Activated T-helper 1 cell treated with Interleukin-2 at 50 U/mL for 16 hours (primary cell): ENCODE data around the gene MRPS5.

Source experiments
- DNase-seq: peaks from one replicate; pipeline ENCODE4 v3.0.0-alpha.2; 2020; ENCODE audit warnings: low read depth

MRPS5 gene

DNA sequence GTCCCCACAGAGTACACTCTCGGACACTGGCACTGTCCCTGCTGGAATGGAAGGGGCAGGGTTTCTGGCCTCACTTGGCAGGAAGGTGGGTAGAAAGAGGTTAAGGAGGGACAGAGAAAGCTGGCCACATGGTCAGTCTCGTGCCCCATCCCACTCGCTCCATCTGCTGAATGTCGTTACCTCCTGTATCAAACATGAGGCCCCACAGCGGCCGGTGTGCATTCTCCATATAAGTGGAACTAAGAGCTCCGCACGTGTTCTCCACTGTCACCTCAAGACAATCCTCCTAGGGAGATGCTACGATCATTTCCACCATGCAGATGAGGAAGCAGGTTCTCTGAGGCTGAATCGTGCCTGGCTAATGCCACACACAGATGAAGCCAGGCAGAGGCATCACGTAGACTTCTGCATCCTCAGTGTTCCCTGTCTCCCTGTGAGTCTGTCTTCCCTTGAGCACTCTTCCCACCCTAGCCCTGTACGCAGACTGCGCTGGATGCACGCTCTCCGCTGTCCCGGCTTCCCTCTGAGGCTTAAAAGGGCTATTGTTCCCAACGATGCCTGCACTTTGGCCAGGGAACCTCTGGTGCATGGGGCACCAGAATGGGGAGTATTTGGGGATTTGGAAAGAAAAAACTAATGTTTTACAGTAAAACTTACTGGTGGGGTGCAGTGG is 61.0 kb downstream of the MRPS5 start:
- no peak for DNase-seq

DNA sequence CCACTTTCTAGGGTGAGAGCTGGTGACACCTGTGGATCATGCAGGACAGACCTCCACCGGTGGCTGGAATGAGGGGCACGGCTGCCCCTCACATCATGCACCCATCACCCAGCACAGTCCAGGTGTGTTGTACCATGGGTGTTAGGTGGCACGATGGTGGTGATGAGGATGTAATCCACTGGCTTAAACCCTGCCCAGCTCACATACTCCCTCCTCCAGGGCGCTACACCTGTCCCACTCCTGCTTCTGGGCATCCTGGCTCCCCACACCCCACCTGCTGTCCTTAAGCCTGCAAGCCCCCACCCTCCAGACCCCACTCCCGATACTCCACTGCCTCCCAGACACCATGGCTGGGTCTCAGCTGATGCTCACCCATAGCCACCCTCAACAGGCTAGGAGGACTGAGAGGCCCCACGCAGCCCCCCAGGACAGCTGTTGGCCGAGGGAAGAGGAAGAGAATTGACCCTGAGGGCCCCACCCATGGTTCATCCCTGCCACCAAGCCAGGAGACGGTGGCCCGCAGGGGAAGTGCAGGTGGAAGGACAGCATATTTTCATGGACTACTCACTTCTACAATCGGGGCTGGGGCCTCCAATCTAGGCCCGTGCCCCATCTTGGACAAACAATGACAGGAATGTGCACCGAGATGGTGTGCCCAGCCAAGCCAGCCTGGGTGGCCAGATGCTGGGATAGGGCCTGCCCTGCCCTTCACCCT is 61.8 kb downstream of the MRPS5 start:
- DNase-seq = no peak

DNA sequence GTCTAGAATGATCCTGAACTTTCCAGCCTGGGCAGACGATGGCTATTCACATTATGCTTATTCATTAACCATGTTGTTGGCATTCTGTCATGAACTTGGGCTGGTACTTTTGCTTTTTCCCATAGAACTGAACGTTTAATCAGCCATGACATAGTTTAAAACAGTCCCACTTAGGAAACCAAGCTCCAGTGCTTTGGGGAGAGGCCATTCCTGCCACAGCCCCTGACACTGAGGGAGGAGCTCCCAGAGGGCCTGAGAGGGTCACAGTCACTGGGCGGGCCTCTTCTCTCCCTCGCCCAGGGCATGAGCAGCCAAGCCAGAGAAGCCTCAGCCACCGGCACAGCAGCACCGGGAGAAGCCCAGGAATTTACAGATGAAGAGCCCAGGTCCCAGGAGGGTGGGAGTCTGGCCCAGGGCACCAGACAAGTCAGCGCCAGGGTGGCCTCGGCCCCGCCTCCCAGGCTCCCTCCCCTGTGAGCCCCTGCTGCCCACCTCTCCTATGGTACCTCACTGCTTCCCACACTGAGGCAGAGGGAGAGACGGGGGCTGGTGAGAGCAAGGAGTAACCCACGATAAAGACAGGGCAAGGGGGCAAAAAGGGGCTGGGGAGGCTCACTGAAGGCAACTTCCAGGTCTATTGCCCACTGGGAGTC is 62.5 kb downstream of the MRPS5 start:
- DNase-seq = no peak

DNA sequence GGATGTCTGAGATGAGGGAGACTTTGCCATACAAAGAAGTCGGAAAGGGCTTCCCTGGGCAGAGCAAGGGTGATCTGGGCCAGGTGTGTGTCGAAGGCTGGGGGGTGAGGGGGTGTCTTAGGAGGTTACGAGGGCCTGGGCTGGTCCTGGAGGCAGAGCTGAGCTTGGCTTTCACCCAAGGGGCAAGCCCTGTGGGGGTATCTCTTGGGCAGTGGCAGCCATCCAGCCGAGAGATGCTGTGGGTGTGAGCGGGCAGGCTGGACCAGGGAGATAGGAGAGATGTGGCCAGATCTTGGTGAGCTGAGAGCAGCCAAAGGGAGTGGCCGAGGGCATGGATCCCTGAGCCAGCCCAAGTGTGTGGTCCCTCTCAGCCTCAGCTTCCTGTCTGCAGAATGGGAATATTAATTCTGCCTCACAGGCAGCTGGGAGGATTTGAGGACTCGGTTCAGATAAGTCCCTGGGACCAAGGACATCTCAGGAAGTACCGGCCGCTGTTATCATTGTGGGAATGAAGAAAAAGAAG is 63.1 kb downstream of the MRPS5 start:
- no peak for DNase-seq

DNA sequence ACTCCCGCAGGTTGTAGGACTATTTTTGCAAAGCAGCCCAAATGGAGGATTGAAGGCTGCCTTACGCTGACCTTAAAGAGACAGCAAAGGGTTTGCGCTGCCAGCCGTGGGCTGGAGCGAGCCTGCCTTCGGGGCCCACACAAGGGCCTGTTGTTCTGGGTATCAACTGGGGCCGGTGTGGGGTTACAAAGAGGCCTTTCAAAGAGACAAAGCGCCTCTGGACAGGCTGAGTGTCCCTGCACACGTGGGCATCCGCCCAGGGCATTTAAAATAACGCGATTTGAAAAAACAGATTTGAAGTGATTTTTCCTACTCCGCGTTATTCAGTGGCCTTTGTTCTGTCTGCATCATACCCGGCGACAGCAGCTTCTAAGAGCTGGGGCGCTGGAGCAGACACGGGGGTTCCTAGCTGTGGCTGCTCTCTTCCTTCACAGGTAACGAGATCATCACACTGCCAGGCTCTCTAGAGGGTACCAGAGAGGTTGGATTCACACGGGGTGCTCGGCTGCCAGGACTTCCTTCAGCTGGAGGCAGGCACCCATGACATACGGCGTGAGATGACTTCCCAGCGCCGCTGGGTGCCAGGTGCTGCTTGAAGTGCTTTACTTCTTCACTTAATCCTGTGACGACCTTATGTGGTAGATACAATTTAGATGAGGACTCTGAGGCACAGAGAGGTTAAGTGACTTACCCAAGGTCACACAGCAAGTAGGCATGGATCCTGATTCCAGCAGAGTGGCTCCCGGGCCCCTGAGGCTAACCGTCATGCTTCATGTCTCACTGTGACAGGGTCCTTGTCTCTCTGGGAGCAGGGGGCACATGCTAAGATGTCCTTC is 63.9 kb downstream of the MRPS5 start:
- DNase-seq = no peak

DNA sequence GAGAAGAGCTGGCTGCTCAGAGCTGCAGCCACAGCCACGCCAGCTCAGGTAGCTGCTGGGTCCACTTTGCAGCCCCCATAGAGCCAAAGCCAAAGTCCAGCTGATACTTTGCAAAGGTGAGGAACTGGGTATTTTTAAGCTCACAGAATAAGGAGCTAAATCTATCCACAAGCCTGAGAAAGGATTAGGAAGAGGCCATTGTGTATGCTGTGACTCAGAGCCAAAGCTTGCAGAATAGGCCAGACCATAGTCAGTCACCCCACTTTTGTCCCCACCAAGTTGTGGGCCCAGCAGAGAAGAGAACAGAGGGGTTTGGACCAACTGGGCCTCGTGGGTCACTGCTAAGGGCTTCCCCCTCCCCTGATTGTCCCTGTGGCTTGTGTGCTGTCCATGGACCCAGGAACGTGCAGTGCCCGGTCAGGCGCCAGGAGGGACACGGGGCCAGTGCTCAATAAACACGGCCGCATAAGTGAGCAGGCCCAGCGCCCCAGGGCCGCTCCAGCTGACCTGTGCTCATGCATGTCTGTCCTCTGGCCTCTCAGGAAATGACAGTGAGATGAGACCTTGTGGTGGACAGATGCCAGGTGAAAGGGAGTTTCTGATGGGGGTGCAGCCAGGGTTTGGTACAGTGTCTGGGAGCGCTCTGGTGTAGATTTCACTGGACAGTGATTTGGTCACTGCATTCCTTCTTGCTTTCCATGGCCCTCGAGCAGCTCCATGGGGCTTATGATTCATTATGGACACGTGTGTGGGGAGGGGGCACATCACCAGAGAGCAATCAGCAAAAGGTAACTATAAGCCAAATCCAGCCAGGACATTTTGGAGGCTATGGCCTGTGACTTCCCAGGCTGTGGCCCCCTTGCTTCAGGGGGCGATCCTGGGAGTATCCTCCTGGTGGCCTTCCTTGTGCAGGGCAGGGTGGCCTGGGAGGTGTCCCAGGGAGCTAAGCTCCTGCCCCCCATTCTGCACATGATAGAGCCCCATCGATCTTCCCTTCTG is 64.8 kb downstream of the MRPS5 start:
- no peak for DNase-seq

DNA sequence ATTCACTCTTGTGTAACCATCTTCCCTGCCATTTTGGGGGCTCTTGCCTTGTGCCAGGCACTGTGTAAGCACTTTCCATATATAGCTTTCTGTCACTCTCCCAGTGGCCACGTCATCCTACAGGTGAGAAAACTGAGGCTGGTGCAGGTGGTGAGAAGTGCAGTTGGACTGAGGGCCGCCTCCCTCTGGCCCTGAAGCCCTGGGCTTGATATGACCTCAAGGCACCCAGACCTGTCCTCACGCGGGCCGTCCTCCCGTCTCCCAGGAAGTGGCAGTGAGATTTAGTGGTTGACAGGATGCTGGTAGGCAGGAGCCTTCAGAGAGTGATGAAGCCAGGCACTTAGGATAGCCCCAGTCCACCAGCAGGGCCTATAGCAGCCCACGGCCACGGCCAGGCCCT is 65.6 kb downstream of the MRPS5 start:
- DNase-seq = no peak

DNA sequence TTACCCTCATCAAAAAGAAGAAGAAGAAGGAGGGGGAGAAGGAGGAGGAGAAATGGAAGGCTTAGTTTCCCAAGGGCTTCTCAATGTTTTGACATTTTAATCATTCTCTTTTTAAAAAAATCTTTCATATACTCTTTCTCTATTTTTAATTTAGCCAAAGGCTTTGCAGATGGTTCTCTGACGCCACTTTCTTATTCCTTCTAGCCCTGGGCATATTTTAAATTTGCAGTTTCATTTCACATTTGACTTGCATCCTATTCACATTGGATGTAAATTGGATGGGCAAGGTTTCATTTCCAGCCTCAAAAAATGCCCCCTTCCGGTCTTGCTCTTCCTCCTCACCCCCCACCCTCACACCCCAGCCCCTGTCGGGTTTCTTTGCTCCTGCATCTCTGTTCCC is 66.3 kb downstream of the MRPS5 start:
- no peak for DNase-seq

DNA sequence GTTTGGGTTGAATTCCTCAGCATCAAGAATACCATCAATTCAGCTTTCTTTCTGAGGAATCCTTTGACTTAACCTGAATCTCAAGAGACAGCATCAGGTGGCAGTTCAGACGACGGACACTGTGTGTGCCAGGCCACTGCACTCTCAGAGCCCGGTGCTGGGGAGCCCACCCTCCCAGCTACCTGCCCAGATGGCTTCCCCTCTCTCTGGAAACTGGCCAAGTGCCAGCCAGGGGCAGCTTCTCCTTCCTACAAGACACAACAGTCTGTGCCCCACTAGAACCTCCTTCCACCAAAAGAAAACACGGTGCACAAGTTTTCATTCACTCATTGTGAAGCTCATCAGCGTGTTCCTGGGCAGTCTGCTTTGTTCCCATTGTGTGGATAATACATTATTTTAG is 67.6 kb downstream of the MRPS5 start:
- DNase-seq = no peak

DNA sequence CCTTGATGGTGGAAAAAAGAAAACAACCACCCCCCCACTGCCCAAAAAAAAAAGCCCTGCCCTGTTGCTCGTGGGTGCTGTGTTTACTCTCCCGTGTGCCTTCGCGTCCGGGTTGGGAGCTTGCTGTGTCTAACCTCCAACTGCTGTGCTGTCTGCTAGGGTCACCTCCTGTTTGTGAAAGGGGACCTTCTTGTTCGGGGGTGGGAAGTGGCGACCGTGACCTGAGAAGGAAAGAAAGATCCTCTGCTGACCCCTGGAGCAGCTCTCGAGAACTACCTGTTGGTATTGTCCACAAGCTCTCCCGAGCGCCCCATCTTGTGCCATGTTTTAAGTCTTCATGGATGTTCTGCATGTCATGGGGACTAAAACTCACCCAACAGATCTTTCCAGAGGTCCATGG is 68.1 kb downstream of the MRPS5 start:
- DNase-seq = no peak

DNA sequence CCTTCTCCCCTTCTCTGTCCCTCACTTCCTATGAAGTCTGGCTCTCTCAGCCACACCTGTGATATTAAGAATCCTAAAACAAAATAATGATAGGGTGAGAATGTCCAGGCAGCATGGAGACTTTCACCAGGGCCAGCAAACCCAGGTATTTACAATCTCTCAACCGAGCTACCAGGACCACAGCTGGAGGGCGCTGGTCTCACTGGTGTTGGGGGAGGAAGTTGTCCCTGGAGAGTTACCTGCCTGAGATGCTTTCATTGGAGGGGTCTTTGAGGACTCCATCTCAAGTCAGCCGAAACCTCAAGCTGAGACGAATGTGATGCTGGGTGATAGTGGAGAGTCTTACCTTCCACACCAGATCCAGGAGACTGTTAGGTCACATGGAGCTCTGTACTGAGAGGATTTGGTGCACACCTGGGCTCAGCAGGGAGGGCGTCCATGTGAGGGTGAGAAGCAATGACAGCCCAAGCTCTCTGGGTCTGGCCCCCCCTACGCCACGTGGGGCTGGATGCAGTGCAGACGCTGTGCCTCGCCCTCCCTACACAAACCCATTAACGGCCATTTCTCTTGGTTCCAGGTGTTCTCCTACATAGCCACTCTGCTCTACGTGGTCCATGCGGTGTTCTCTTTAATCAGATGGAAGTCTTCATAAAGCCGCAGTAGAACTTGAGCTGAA is 68.7 kb downstream of the MRPS5 start:
- no peak for DNase-seq

DNA sequence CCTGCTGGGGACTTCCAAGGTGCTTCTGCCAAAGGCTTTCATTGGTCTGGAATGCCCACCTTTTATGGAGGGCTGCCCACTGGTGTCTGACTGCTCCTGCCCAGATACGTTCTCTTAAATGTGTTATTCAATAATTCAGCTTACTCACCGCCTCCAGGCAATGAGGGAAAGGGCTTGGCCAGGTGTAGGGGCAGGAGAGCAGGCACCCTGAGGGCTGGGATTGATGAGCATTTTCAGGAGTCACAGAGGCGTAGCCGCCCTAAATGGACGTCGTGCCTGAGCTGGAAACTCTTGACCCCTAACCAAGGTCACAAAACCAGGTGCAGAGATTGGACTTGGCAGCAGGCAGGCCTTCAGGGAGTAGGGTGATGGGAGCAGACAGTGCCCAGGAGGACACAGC is 69.3 kb downstream of the MRPS5 start:
- no peak for DNase-seq

DNA sequence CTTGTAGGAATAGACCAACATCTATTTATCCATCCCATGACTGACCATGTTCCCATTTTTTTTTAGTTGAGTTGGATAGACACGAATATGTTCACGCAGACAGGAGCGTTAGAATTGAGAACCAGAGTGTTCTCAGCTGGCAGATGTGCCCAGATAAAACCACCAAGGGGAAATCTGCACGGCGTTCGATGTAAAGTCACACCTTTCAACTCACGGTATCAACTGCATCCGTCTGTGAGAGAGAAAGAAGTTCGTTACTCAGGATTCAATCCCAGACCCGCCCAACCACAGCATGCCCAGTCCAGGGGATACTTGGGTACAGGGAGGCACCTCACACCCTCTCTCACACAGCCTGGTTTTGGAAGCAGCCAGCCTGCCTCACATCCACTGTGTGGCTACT is 70.0 kb downstream of the MRPS5 start:
- DNase-seq = no peak

DNA sequence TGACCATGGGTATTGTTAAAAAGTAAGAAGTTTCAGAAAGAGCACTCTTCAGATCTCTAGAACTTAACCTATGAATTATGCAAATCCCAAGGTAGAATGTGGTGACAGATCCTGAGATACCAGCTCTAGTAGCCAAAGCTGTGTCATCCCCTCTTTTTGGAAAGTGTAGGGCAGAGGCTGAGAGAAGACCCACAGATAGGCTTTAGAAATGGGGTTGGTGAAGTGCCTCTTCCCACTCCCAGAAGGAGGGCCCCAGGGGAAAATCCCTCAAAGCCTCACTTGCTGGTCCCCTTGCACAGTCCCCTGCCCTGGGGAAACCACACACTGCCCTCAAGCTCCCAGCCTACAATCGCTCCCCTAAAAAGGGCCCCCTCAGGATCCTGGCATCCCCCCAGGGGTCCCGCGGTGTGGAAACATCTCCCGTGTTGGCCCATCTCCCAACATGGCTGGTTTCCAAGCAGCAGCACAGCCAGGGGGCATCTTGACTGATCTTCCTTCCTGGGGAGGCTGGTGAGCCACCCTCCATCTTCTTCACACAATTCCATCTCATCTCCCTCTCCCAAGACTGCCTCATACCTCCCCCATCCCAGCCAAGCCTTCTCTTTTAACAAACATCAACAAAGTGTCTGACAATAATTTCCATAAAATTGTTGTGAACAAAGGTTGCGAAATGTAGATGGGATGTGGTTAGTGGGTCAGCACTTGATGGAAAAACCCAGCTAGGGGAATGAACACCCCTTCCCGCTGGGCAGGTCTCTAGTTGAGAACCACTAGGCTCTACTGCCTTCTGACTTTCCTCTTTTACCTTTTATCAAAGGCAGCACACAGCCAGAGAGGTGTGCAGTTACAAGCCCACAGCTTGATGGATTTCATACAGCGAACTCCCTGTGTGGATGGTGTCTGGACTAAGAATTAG is 71.0 kb downstream of the MRPS5 start:
- no peak for DNase-seq

DNA sequence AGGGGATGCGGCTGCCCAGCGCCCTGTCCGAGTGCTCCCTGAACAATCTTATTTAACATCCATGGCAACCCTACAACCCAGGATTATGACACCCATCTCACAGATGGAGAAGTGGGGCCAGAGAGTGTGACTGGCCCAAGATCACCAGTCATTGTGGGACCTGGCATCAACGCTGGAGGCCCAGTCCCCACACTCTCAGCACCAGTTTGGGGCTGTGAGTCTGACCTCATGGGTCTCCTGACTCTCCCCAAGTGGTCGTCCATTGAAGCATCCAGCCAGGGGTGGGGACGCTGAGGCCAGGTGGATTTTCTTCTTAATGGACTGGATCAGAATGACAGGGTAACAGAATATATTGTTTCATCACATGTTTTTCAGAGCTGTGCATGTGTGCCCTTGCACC is 71.6 kb downstream of the MRPS5 start:
- DNase-seq = no peak

DNA sequence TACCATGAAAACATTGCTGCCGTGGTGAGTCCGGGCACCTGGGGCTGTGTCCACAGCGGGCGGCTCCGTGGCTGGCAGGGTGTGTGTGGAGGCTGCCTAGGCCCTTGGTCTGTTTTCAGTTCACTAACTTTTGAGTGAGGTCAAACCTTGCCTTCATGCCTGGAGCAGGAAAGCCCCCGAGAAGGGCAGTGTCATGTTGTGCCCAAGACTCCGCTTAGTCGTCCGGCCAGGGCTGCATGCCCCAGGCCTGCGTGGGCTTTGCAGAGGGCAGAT is 72.0 kb downstream of the MRPS5 start:
- DNase-seq = no peak

DNA sequence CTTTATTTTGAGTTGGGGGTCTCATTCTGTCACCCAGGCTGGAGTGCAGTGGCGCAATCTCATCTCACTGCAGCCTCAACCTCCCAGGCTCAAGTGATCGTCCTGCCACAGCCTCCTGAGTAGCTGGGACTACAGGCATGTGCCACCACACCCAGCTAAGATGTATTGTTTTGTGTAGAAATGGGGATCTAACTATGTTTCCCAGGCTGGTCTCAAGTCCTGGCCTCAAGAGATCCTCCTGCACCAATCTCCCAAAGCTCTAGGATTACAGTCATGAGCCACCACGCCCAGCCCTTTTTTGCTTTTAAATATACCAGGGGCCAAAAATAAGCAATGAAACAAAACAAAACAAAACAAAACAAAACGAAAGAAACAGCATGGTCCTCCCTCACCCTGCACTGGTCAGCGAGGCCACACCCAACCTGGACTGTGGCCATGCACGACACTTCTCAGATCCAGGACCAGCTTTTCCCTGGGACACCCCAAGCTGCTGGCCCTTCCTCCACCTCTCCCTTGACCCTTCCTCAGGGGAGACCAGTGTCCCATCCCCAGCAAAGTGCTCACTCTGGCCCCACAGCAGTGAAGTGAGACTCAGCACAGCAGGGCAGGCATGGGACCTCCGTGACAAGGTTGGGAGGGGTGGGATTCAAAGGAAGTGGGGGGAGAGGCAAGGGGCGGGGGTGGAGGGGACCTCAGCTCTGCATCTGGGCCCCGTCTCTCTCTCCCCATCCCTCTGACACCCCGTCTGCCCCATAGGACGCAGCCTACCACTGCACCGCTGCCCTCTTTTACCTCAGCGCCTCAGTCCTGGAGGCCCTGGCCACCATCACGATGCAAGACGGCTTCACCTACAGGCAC is 72.6 kb downstream of the MRPS5 start:
- DNase-seq = no peak

DNA sequence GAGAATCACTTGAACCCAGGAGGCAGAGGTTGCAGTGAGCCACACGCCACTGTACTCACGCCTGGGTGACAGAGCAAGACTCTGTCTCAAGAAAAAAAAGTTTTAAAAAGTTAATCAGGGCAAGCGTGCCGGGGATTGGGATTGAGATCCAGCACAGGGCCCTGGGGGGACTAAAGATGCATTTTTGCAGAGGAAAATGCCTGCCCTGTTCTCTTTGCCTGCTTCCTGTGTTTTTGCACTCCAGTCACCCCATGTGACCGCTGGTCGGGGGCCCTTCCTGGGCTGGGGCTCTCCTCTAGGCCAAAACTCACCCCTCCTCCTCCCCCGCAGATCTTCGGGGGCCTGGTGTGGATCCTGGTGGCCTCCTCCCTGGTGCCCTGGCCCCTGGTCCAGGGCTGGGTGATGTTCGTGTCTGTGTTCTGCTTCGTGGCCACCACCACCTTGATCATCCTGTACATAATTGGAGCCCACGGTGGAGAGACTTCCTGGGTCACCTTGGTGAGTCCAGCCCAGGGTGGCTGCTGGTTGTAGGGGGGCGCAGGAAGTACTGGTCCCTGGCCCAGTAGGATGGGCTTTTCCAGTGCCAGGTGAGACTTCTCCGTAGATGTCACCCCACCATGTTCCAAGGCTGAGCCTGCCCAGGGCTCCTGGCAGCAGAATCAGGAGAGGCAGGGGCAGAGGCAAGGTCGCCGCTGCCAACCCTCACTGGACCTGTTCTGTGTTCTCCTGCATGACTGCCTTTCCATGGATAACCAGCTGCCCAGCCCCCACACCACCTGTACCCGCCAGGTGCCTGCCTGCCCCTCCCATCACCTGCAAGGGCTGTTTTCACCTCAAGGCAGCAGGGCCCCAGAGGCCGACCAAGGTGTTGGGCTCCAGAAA is 73.7 kb downstream of the MRPS5 start:
- DNase-seq = no peak
